Adipocyte (in vitro differentiated cells): ENCODE measurements around the gene CCL24.
"Not testable (repeated sequence)": the region's sequence is repeated elsewhere in the genome, so short reads cannot be mapped to it uniquely, and the experiment has no call there.

Experiments used
- DNase-seq: peaks from one replicate; pipeline ENCODE4 v3.0.0-alpha.2; 2015; ENCODE audit warnings: low read depth
- H3K27me3 ChIP-seq: replicated peaks from 2 replicates; pipeline ENCODE4 v1.7.0; 2013; ENCODE audit warnings: mild to moderate bottlenecking, low read length, moderate library complexity; ENCODE audit not compliant: control insufficient read depth, insufficient read depth
- H3K36me3 ChIP-seq: 2 replicates; pipeline ENCODE4 v1.7.0; 2013; ENCODE audit warnings: low read length, mild to moderate bottlenecking, moderate library complexity; ENCODE audit not compliant: control insufficient read depth, insufficient read depth, severe bottlenecking
- H3K4me1 ChIP-seq: 2 replicates; pipeline ENCODE4 v1.7.0; 2013; ENCODE audit warnings: mild to moderate bottlenecking, low read length, moderate library complexity; ENCODE audit not compliant: control insufficient read depth, insufficient read depth
- H3K4me3 ChIP-seq: 2 replicates; pipeline ENCODE4 v1.7.0; 2013; ENCODE audit warnings: mild to moderate bottlenecking, low read length, moderate library complexity
- H3K9ac ChIP-seq: 2 replicates; pipeline ENCODE4 v1.7.0; 2013; ENCODE audit warnings: mild to moderate bottlenecking, low read length, moderate library complexity
- H3K9me3 ChIP-seq: 2 replicates; pipeline ENCODE4 v1.7.0; 2013; ENCODE audit warnings: mild to moderate bottlenecking, low read length, moderate library complexity; ENCODE audit not compliant: control insufficient read depth

The CCL24 gene

GRCh38 chr7:75842836-75843446 lies 29.3 kb upstream of the CCL24 start:
- no peaks in the 10 kb centered on the region for H3K36me3 ChIP-seq
- peak; percentile 93 for DNase-seq
- peak overlapping the region; percentile 77 for H3K9ac ChIP-seq
- no peaks in the 10 kb centered on the region for H3K9me3 ChIP-seq
- peak overlapping the region; percentile 46 for H3K4me3 ChIP-seq
- H3K27me3 ChIP-seq: no peaks in the 10 kb centered on the region
- peaks cover 20% of the 10 kb centered on the region for H3K4me1 ChIP-seq

- Histone ChIP-seq H3K9ac (no peak overlapping the region), H3K36me3 (no peaks in the 10 kb centered on the region), H3K4me3 (no peak overlapping the region), H3K4me1 (peaks cover 20% of the 10 kb centered on the region), H3K27me3 (peaks cover 6% of the 10 kb centered on the region), H3K9me3 (no peaks in the 10 kb centered on the region)
- no peak for DNase-seq
These were observed 26.4 kb upstream of the CCL24 start for GRCh38 chr7:75840029-75840428.

DNA sequence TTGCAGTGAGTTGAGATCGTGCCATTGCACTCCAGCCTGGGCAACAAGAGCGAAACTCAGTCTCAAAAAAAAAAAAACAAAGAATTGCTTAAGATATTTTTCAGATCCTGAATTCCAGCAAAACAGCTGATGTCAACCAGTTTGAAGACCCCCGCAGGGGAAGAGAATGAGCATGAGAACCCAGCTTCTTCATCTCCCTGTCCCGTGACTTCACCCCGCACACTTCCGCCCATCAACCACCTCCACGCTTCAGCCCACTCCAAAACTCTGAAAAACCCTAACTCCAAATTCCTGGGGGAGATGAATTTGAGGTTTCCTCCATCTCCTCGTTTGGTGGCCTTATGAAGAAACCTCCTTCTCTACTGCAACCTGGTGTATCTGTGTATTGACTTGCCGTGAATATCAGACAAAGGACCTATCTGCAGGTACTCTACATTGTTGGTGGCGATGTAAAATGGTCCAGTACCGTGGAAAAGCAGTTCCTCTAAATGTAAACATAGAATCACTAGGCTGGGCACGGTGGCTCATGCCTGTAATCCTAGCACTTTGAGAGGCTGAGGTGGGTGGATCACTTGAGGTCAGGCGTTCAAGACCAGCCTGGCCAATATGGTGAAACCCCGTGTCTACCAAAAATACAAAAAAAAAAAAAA lies 24.8 kb upstream of the CCL24 start:
- H3K36me3 ChIP-seq, H3K4me3 ChIP-seq, H3K9me3 ChIP-seq, DNase-seq, H3K27me3 ChIP-seq, H3K9ac ChIP-seq: not testable (repeated sequence)
- peaks cover 20% of the 10 kb centered on the region for H3K4me1 ChIP-seq

GRCh38 chr7:75836798-75837197 lies 23.2 kb upstream of the CCL24 start:
- H3K4me3 ChIP-seq: no peak overlapping the region
- H3K4me1 ChIP-seq: peaks cover 5% of the 10 kb centered on the region
- H3K9me3 ChIP-seq: no peaks in the 10 kb centered on the region
- no peak for DNase-seq
- no peak overlapping the region for H3K9ac ChIP-seq
- H3K36me3 ChIP-seq: no peaks in the 10 kb centered on the region
- H3K27me3 ChIP-seq: peaks cover 6% of the 10 kb centered on the region

GRCh38 chr7:75835688-75836285 lies 22.2 kb upstream of the CCL24 start:
- H3K4me3 ChIP-seq: no peak overlapping the region
- H3K4me1 ChIP-seq: no peaks in the 10 kb centered on the region
- H3K36me3 ChIP-seq: no peaks in the 10 kb centered on the region
- H3K9me3 ChIP-seq: no peaks in the 10 kb centered on the region
- DNase-seq: no peak
- no peak overlapping the region for H3K9ac ChIP-seq
- H3K27me3 ChIP-seq: peaks cover 7% of the 10 kb centered on the region

DNA sequence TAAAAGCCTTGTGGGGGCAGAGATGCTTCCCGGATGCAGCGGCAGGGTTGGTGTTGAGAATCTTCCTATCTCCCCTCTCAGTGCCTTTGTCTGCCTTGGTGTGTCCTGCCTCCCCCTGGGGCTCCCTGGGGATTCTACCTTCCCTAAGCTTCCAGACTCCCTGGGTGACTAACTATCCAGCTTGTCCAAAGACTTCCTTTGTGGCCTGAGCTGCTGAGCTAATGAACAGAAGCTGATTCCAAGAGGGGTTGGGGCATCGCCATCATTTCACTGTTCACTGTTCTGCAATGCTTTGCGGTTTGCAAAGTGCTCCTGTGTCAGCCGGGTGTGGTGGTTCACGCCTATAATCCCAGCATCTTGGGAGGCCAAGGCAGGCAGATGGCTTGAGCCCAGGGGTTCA lies 20.1 kb upstream of the CCL24 start:
- H3K9me3 ChIP-seq, H3K9ac ChIP-seq, H3K36me3 ChIP-seq, H3K4me3 ChIP-seq, DNase-seq, H3K27me3 ChIP-seq, H3K4me1 ChIP-seq: not testable (repeated sequence)

DNA sequence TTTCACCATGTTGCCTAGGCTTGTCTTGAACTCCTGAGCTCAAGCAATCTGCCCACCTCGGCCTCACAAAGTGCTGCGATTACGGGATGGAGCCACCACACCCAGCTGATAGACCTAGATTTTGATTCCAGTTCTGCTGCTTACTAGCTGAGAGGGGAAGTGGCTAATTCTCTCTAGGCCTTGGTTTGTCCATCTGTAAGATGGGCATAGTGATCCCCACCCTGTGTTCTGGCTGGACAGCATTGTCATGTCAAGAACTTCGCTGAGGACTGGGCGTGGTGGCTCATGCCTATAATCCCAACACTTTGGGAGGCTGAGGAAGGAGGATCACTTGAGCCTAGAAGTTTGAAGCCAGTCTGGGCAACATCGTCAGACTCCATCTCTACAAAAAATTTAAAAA lies 17.4 kb upstream of the CCL24 start:
- Histone ChIP-seq H3K36me3 (no peaks in the 10 kb centered on the region), H3K9ac (no peak overlapping the region), H3K9me3 (no peaks in the 10 kb centered on the region), H3K4me1 (no peaks in the 10 kb centered on the region), H3K4me3 (no peak overlapping the region), H3K27me3 (peaks cover 15% of the 10 kb centered on the region)
- DNase-seq: no peak

DNA sequence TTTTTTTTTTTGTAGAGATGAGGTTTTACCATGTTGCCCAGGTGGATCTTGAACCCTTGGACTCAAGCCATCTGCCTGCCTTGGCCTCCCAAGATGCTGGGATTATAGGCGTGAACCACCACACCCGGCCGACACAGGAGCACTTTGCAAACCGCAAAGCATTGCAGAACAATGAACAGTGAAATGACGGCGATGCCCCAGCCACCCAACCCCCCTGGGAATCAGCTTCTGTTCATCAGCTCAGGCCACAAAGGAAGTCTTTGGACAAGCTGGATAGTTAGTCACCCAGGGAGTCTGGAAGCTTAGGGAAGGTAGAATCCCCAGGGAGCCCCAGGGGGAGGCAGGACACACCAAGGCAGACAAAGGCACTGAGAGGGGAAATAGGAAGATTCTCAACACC lies 16.1 kb upstream of the CCL24 start:
- not testable (repeated sequence) for H3K36me3 ChIP-seq, H3K4me3 ChIP-seq, H3K9ac ChIP-seq, H3K27me3 ChIP-seq, H3K4me1 ChIP-seq, H3K9me3 ChIP-seq, DNase-seq

GRCh38 chr7:75823198-75823910 lies 9.7 kb upstream of the CCL24 start:
- H3K9ac ChIP-seq: no peak overlapping the region
- peaks cover 25% of the 10 kb centered on the region for H3K27me3 ChIP-seq
- no peaks in the 10 kb centered on the region for H3K4me1 ChIP-seq
- no peaks in the 10 kb centered on the region for H3K9me3 ChIP-seq
- DNase-seq: no peak
- H3K4me3 ChIP-seq: no peak overlapping the region
- no peaks in the 10 kb centered on the region for H3K36me3 ChIP-seq

DNA sequence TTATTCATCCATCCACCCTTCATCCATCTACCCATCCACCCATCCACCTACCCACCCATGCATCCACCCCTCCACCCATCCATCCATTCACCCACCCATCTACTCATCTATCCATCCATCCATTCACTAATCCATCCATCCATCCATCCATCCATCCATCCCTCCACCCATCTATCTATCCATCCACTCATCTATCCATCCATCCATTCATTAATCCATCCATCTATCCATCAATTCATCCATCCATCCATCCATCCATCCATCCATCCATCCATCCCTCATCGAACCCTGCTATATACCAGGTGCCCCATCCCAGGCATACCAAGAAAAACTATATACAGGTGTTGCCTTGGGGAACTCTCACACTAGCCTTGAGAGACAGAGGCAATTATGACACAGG lies 7.1 kb upstream of the CCL24 start:
- H3K4me3 ChIP-seq: no peak overlapping the region
- peaks cover 26% of the 10 kb centered on the region for H3K27me3 ChIP-seq
- no peaks in the 10 kb centered on the region for H3K9me3 ChIP-seq
- no peaks in the 10 kb centered on the region for H3K4me1 ChIP-seq
- DNase-seq: no peak
- no peak overlapping the region for H3K9ac ChIP-seq
- H3K36me3 ChIP-seq: no peaks in the 10 kb centered on the region

GRCh38 chr7:75819711-75820110 lies 6.1 kb upstream of the CCL24 start:
- Histone ChIP-seq H3K9me3 (no peaks in the 10 kb centered on the region), H3K9ac (no peak overlapping the region), H3K27me3 (peaks cover 31% of the 10 kb centered on the region), H3K4me3 (no peak overlapping the region), H3K36me3 (no peaks in the 10 kb centered on the region), H3K4me1 (no peaks in the 10 kb centered on the region)
- DNase-seq: no peak
